Right lobe of liver (tissue), 4 donors: ENCODE measurements around the gene EFNA4.

Experiments used
- POLR2A ChIP-seq: fragments of 450-650 bp; IDR thresholded peaks from one replicate; pipeline ENCODE4 v1.6.1; 2017; ENCODE audit warnings: antibody characterized with exemption, mild to moderate bottlenecking
- TF ChIP-seq, protein P1 (sequence below), 4 donors: fragments of 200-600 bp in 3 of 4; fragments of 450-650 bp in 1 of 4; IDR thresholded peaks; one replicate each; pipeline versions ENCODE4 v1.5.1 to v1.8.0; 2016 to 2022; ENCODE audit warnings: antibody characterized with exemption in 4 of 4, mild to moderate bottlenecking in 2 of 4
- donor health status: DM: no; HTN: no; CAD: no.
- donor health status: DM: no; HTN: no; CAD: no.
- donor health status: DM: no; HTN: yes; CAD: no.

DNA sequence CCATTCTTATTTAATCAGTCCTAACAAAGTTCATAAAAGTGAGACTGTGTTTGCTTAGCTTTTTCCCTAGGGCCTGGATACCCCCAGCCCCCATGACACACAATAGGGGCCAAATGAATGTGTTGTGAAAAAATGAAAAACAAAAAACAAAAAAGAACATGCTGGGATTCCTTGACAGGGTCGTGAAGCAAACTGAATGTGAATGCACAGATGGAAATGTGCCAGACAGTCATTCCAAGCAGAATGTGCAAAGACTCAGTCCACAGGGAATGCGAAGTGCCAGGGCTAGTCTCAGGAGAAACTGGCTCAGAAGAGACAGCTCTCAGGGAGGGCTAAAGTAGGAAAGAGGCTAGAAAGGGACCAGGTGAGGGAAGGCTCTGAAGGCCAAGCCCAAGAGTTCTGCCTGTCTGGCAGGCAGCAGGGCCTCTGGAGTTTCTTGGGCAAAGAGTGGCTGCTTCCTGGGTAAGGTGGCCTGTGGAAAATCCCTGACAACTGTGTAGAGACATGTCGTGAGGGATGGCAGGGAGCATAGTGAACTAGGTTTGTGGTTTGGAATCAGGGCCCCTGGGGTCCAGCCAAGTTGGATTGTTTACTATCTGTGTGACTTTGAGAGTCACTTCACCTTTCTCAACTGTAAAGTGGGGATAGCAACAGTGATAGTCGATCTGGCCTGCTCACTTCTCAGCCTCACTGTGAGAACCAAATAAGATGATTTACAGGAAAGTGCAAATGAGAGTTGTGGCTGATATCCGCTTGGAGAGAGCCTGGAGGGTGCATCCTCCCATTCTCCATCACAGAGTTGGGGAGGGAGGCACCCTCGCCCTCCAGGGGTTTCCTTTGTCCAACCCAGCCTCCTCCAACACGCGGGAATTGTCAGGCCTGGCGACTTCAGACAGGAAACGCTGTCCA lies 13.6 kb upstream of the EFNA4 start:
- TF ChIP-seq, protein P1, sequence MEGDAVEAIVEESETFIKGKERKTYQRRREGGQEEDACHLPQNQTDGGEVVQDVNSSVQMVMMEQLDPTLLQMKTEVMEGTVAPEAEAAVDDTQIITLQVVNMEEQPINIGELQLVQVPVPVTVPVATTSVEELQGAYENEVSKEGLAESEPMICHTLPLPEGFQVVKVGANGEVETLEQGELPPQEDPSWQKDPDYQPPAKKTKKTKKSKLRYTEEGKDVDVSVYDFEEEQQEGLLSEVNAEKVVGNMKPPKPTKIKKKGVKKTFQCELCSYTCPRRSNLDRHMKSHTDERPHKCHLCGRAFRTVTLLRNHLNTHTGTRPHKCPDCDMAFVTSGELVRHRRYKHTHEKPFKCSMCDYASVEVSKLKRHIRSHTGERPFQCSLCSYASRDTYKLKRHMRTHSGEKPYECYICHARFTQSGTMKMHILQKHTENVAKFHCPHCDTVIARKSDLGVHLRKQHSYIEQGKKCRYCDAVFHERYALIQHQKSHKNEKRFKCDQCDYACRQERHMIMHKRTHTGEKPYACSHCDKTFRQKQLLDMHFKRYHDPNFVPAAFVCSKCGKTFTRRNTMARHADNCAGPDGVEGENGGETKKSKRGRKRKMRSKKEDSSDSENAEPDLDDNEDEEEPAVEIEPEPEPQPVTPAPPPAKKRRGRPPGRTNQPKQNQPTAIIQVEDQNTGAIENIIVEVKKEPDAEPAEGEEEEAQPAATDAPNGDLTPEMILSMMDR (IDR thresholded peaks at IDR 0.05), result no peak
- TF ChIP-seq POLR2A, result no peak
